Umbilical cord (tissue), 2 donors: Measurements from ENCODE around the gene CST4. TPM values are rescaled to one million over a fixed set of nuclear protein-coding genes. Genes with fewer than 3 reads are reported as not detected.
"Not testable (repeated sequence)": the region's sequence is repeated elsewhere in the genome, so short reads cannot be mapped to it uniquely, and the experiment has no call there.

ENCODE experiments used
- DNase-seq: peaks from one replicate; pipeline ENCODE4 v3.0.0-alpha.2; 2015; ENCODE audit warnings: low spot score
- total RNA-seq: library from RNA; depleted of rRNA; stranded (reverse); fragments of >200 nt; gene quantifications from one replicate; pipeline ENCODE4 v1.2.3, GENCODE V29; 2014; ENCODE audit warnings: low replicate concordance; ENCODE audit not compliant: insufficient read depth

Gene CST4
- total RNA-seq, 1 donor from 2014 or later: not detected

- no peak for DNase-seq
These were observed 507 bp upstream of the CST4 start for GRCh38 chr20:23689399-23689690.

- DNase-seq: no peak
These were observed 852 bp downstream of the CST4 start for GRCh38 chr20:23687986-23688385.

- DNase-seq: no peak
These were observed 2.6 kb downstream of the CST4 start for GRCh38 chr20:23686046-23686750.

GRCh38 chr20:23685529-23685896 lies 3.3 kb downstream of the CST4 start:
- not testable (repeated sequence) for DNase-seq

GRCh38 chr20:23684261-23684660 lies 4.6 kb downstream of the CST4 start:
- no peak for DNase-seq

- no peak for DNase-seq
These were observed 5.0 kb downstream of the CST4 start for GRCh38 chr20:23683807-23684206.

GRCh38 chr20:23683281-23683680 lies 5.6 kb downstream of the CST4 start:
- no peak for DNase-seq

- DNase-seq: no peak
These were observed 8.7 kb downstream of the CST4 start for GRCh38 chr20:23680146-23680545.

- no peak for DNase-seq
These were observed 9.4 kb downstream of the CST4 start for GRCh38 chr20:23679133-23680092.

GRCh38 chr20:23673209-23673608 lies 15.6 kb downstream of the CST4 start:
- DNase-seq: no peak

GRCh38 chr20:23672158-23672557 lies 16.7 kb downstream of the CST4 start:
- DNase-seq: no peak

GRCh38 chr20:23671479-23671878 lies 17.4 kb downstream of the CST4 start:
- DNase-seq: no peak

- DNase-seq: no peak
These were observed 18.5 kb downstream of the CST4 start for GRCh38 chr20:23670361-23670760.

- no peak for DNase-seq
These were observed 19.0 kb downstream of the CST4 start for GRCh38 chr20:23669866-23670265.

- DNase-seq: no peak
These were observed 19.5 kb downstream of the CST4 start for GRCh38 chr20:23669327-23669726.

- peak; percentile 25 for DNase-seq
These were observed 20.3 kb downstream of the CST4 start for GRCh38 chr20:23668477-23668951.

GRCh38 chr20:23667666-23668065 lies 21.2 kb downstream of the CST4 start:
- DNase-seq: no peak

- DNase-seq: no peak
These were observed 22.1 kb downstream of the CST4 start for GRCh38 chr20:23666698-23667097.

GRCh38 chr20:23666189-23666588 lies 22.6 kb downstream of the CST4 start:
- no peak for DNase-seq

- no peak for DNase-seq
These were observed 23.9 kb downstream of the CST4 start for GRCh38 chr20:23664954-23665353.

GRCh38 chr20:23664046-23664445 lies 24.8 kb downstream of the CST4 start:
- DNase-seq: not testable (repeated sequence)

- no peak for DNase-seq
These were observed 25.7 kb downstream of the CST4 start for GRCh38 chr20:23663180-23663579.
